HepG2 (cell line): Measurements from ENCODE around the gene RRP12. TPM values are rescaled to one million over a fixed set of nuclear protein-coding genes. Genes with fewer than 3 reads are reported as not detected.

Source experiments
- HNF4G ChIP-seq, 2 experiments: sonication (generic) in 1 of 2; formaldehyde crosslinking in 1 of 2; IDR thresholded peaks; 2 replicates each; pipeline versions ENCODE4 v1.4.0 to v1.6.1; 2011 to 2020; ENCODE audit warnings: borderline replicate concordance in 2 of 2, low read depth in 2 of 2, mild to moderate bottlenecking in 2 of 2, low read length in 1 of 2, missing genetic modification reagents in 1 of 2, moderate library complexity in 1 of 2
- TAF15 ChIP-seq: fragments of 200-400 bp; formaldehyde crosslinking; IDR thresholded peaks from one replicate; pipeline ENCODE4 v1.6.1; 2018; ENCODE audit warnings: mild to moderate bottlenecking, low read depth, low read length; ENCODE audit not compliant: poor library complexity, severe bottlenecking
- ZNF12 ChIP-seq: sonication (generic); formaldehyde crosslinking; IDR thresholded peaks from 2 replicates; pipeline ENCODE4 v1.5.0; 2020; ENCODE audit warnings: missing genetic modification reagents
- ZNF160 ChIP-seq: sonication (generic); formaldehyde crosslinking; IDR thresholded peaks from 2 replicates; pipeline ENCODE4 v1.8.0; 2022; ENCODE audit warnings: mild to moderate bottlenecking, inconsistent platforms, missing genetic modification reagents
- ZNF17 ChIP-seq: sonication (generic); formaldehyde crosslinking; IDR thresholded peaks from 2 replicates; pipeline ENCODE4 v1.5.0; 2020; ENCODE audit warnings: mild to moderate bottlenecking, missing genetic modification reagents
- ZNF383 ChIP-seq: sonication (generic); formaldehyde crosslinking; IDR thresholded peaks from 2 replicates; pipeline ENCODE4 v1.4.0; 2020; ENCODE audit warnings: missing genetic modification reagents, mild to moderate bottlenecking, borderline replicate concordance
- ZNF446 ChIP-seq: sonication (generic); formaldehyde crosslinking; IDR thresholded peaks from 2 replicates; pipeline ENCODE4 v1.5.0; 2020; ENCODE audit warnings: mild to moderate bottlenecking, missing genetic modification reagents
- ZNF850 ChIP-seq: sonication (generic); formaldehyde crosslinking; conservative IDR thresholded peaks from 2 replicates; pipeline ENCODE4 v1.9.0; 2021; ENCODE audit warnings: mild to moderate bottlenecking, missing genetic modification reagents
- ZZZ3 ChIP-seq: sonication (generic); formaldehyde crosslinking; IDR thresholded peaks from 2 replicates; pipeline ENCODE4 v1.4.0; 2020; ENCODE audit warnings: missing genetic modification reagents, mild to moderate bottlenecking, borderline replicate concordance
- polyA plus RNA-seq, 8 experiments: library from polyadenylated mRNA; depleted of rRNA in 3 of 8; stranded (reverse) in 7 of 8; unstranded in 1 of 8; fragments of >200 nt; fragmentation: Illumina TruSeq in 4 of 8; extraction: Trizol in 4 of 8; gene quantifications; 2 replicates each; pipeline versions ENCODE4 v1.2.1 to v1.2.3, GENCODE V29; 2011 to 2016; ENCODE audit warnings: low read depth in 4 of 8, missing spikeins in 1 of 8, mixed read lengths in 1 of 8; ENCODE audit not compliant: insufficient read depth in 1 of 8
- total RNA-seq, 5 experiments: library from RNA; depleted of rRNA; stranded (reverse); fragments of >200 nt; fragmentation: Illumina TruSeq; extraction: Trizol; gene quantifications; 2 replicates each; pipeline ENCODE4 v1.2.3, GENCODE V29; 2016; ENCODE audit warnings: low read depth in 1 of 5
- TF ChIP-seq, protein P1 (sequence below): sonication (generic); formaldehyde crosslinking; IDR thresholded peaks from 2 replicates; pipeline ENCODE4 v1.4.0; 2020; ENCODE audit warnings: missing genetic modification reagents, mild to moderate bottlenecking, borderline replicate concordance
- TF ChIP-seq, protein P2 (sequence below): sonication (generic); formaldehyde crosslinking; IDR thresholded peaks from 2 replicates; pipeline ENCODE4 v1.8.0; 2022; ENCODE audit warnings: missing genetic modification reagents, low read depth, mild to moderate bottlenecking, borderline replicate concordance
- TF ChIP-seq, protein P3 (sequence below): sonication (generic); formaldehyde crosslinking; IDR thresholded peaks from 2 replicates; pipeline ENCODE4 v1.5.1; 2020; ENCODE audit warnings: mild to moderate bottlenecking, missing genetic modification reagents, borderline replicate concordance
- TF ChIP-seq, protein P4 (sequence below): sonication (generic); formaldehyde crosslinking; IDR thresholded peaks from 2 replicates; pipeline ENCODE4 v1.5.1; 2020; ENCODE audit warnings: mild to moderate bottlenecking, missing genetic modification reagents

The RRP12 gene
- total and polyA plus RNA-seq, 2 of the 13 experiments (the other 11 are each of a cell fraction or from before 2014, with no cell fraction given): 13.2 to 39.4 TPM

DNA sequence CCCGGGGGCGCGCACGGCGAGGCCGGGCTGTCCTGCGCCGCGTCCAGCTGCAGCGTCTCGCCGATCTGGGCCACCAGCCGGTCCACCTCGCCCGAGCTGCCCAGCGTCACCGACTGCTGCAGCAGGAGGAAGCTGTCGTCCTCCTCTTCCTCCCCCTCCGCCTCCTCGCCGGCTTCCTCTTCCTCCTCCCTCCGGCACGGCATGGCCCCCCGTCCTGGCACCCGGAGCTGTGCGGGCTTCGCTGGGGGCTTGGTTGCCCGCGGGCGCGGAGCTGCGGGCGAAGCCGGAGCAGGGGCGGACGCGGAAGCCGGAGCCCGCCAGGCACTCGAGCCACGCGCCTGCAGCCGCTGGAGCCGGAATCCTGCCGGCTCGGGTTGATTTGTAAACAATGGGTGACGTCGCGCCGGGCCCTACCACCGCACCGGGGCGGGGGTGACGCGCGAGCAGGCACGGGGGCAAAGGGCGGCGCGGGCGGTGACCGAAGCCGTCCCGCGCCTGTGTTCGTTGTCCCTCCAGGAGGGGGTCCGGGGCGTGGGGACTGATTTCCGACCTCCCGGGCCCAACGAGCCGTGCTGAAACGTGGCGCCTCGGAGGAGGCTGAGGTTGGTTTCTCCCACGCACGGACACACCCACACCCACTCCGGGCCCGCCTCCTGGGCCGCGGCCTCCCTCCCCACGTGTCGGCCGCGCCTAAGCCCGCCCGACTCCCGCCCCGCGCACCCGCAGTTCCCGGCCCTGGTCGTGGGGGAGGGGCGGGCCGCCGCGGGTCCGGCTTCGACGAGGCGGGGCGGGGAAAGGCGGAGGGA is 66.6 kb downstream of the RRP12 start, which contains the start of gene FRAT2 (continued):
- TF ChIP-seq, protein P1, sequence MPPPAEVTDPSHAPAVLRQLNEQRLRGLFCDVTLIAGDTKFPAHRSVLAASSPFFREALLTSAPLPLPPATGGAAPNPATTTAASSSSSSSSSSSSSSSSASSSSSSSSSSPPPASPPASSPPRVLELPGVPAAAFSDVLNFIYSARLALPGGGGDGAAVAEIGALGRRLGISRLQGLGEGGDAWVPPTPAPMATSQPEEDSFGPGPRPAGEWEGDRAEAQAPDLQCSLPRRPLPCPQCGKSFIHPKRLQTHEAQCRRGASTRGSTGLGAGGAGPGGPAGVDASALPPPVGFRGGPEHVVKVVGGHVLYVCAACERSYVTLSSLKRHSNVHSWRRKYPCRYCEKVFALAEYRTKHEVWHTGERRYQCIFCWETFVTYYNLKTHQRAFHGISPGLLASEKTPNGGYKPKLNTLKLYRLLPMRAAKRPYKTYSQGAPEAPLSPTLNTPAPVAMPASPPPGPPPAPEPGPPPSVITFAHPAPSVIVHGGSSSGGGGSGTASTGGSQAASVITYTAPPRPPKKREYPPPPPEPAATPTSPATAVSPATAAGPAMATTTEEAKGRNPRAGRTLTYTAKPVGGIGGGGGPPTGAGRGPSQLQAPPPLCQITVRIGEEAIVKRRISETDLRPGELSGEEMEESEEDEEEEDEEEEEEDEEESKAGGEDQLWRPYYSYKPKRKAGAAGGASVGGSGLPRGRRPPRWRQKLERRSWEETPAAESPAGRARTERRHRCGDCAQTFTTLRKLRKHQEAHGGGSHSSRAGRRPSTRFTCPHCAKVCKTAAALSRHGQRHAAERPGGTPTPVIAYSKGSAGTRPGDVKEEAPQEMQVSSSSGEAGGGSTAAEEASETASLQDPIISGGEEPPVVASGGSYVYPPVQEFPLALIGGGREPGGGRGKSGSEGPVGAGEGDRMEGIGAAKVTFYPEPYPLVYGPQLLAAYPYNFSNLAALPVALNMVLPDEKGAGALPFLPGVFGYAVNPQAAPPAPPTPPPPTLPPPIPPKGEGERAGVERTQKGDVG (CRISPR knock-in tag): no peak; the same call in 1 of the 2 replicates
- TF ChIP-seq ZNF12 (CRISPR knock-in tag): no peak
- no peak for TF ChIP-seq ZNF17 (CRISPR knock-in tag)
- TF ChIP-seq ZZZ3: peak; percentile 84; the same call in 1 of the 2 replicates
- TF ChIP-seq, protein P2, sequence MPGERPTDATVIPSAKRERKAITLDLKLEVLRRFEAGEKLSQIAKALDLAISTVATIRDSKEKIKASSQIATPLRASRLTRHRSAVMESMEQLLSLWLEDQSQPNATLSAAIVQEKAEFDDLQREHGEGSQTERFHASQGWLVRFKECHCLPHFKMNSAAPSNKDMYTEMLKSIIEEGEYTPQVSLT (CRISPR knock-in tag): no peak
- TF ChIP-seq ZNF383 (CRISPR knock-in tag): peak; percentile 76; the same call in 1 of the 2 replicates
- TF ChIP-seq, protein P3, sequence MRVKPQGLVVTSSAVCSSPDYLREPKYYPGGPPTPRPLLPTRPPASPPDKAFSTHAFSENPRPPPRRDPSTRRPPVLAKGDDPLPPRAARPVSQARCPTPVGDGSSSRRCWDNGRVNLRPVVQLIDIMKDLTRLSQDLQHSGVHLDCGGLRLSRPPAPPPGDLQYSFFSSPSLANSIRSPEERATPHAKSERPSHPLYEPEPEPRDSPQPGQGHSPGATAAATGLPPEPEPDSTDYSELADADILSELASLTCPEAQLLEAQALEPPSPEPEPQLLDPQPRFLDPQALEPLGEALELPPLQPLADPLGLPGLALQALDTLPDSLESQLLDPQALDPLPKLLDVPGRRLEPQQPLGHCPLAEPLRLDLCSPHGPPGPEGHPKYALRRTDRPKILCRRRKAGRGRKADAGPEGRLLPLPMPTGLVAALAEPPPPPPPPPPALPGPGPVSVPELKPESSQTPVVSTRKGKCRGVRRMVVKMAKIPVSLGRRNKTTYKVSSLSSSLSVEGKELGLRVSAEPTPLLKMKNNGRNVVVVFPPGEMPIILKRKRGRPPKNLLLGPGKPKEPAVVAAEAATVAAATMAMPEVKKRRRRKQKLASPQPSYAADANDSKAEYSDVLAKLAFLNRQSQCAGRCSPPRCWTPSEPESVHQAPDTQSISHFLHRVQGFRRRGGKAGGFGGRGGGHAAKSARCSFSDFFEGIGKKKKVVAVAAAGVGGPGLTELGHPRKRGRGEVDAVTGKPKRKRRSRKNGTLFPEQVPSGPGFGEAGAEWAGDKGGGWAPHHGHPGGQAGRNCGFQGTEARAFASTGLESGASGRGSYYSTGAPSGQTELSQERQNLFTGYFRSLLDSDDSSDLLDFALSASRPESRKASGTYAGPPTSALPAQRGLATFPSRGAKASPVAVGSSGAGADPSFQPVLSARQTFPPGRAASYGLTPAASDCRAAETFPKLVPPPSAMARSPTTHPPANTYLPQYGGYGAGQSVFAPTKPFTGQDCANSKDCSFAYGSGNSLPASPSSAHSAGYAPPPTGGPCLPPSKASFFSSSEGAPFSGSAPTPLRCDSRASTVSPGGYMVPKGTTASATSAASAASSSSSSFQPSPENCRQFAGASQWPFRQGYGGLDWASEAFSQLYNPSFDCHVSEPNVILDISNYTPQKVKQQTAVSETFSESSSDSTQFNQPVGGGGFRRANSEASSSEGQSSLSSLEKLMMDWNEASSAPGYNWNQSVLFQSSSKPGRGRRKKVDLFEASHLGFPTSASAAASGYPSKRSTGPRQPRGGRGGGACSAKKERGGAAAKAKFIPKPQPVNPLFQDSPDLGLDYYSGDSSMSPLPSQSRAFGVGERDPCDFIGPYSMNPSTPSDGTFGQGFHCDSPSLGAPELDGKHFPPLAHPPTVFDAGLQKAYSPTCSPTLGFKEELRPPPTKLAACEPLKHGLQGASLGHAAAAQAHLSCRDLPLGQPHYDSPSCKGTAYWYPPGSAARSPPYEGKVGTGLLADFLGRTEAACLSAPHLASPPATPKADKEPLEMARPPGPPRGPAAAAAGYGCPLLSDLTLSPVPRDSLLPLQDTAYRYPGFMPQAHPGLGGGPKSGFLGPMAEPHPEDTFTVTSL (CRISPR knock-in tag): no peak
- peak; percentile 4 for TF ChIP-seq ZNF446 (CRISPR knock-in tag)
- TF ChIP-seq ZNF160 (CRISPR knock-in tag): no peak
- TF ChIP-seq, protein P4, sequence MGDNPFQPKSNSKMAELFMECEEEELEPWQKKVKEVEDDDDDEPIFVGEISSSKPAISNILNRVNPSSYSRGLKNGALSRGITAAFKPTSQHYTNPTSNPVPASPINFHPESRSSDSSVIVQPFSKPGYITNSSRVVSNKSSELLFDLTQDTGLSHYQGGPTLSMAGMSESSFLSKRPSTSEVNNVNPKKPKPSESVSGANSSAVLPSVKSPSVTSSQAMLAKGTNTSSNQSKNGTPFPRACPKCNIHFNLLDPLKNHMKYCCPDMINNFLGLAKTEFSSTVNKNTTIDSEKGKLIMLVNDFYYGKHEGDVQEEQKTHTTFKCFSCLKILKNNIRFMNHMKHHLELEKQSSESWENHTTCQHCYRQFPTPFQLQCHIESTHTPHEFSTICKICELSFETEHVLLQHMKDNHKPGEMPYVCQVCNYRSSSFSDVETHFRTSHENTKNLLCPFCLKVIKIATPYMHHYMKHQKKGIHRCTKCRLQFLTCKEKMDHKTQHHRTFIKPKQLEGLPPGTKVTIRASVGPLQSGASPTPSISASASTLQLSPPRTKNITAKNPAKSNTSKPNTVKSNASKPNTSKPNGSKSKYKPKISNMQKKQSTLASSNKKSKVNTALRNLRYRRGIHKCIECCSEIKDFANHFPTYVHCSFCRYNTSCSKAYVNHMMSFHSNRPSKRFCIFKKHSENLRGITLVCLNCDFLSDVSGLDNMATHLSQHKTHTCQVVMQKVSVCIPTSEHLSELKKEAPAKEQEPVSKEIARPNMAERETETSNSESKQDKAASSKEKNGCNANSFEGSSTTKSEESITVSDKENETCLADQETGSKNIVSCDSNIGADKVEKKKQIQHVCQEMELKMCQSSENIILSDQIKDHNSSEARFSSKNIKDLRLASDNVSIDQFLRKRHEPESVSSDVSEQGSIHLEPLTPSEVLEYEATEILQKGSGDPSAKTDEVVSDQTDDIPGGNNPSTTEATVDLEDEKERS (CRISPR knock-in tag): no peak
- TF ChIP-seq HNF4G (IDR thresholded peaks at IDR 0.05; ENCODE audit: borderline replicate concordance, low read depth, low read length): no peak
- TF ChIP-seq HNF4G (CRISPR knock-in tag; IDR thresholded peaks at IDR 0.05; ENCODE audit: borderline replicate concordance, low read depth): peak; percentile 82
- TF ChIP-seq TAF15: peak; percentile 47
- no peak for TF ChIP-seq ZNF850 (CRISPR knock-in tag)
